GM23338 (cell line): ENCODE results near the gene SPATS2. TPM values are rescaled to one million over a fixed set of nuclear protein-coding genes. Genes with fewer than 3 reads are reported as not detected.

Experiments
- ATAC-seq: fragments of 200-7000 bp; cut with Tn5 transposase; 3 replicates; pipeline ENCODE4 v1.9.1; 2020
- DNase-seq: peaks from one replicate; pipeline ENCODE4 v3.0.0-alpha.2; 2015; ENCODE audit warnings: low spot score
- H2AFZ ChIP-seq: fragments of 200-600 bp; sonication (generic); 2 replicates; pipeline ENCODE4 v1.8.0; 2016; ENCODE audit warnings: antibody characterized with exemption, mild to moderate bottlenecking, moderate library complexity
- H3F3A ChIP-seq: fragments of 200-600 bp; sonication (generic); replicated peaks from 2 replicates; pipeline ENCODE4 v1.8.0; 2017; ENCODE audit warnings: antibody characterized with exemption, mixed run types, low read depth
- H3K27ac ChIP-seq: fragments of 200-600 bp; sonication (generic); 2 replicates; pipeline ENCODE4 v1.6.1; 2016; ENCODE audit warnings: low read depth
- H3K27me3 ChIP-seq: fragments of 200-600 bp; sonication (generic); 2 replicates; pipeline ENCODE4 v1.8.0; 2016; ENCODE audit warnings: mild to moderate bottlenecking, mixed run types, moderate library complexity; ENCODE audit not compliant: insufficient read depth
- H3K36me3 ChIP-seq: fragments of 200-600 bp; sonication (generic); 2 replicates; pipeline ENCODE4 v1.8.0; 2016; ENCODE audit warnings: mild to moderate bottlenecking; ENCODE audit not compliant: insufficient read depth
- H3K4me1 ChIP-seq: fragments of 200-600 bp; sonication (generic); 2 replicates; pipeline ENCODE4 v1.8.0; 2016; ENCODE audit warnings: mild to moderate bottlenecking, moderate library complexity; ENCODE audit not compliant: insufficient read depth
- H3K4me2 ChIP-seq: fragments of 200-600 bp; sonication (generic); 2 replicates; pipeline ENCODE4 v1.7.1; 2017; ENCODE audit warnings: mixed run types
- H3K4me3 ChIP-seq: fragments of 200-600 bp; sonication (generic); 2 replicates; pipeline ENCODE4 v1.6.1; 2016; ENCODE audit warnings: mixed run types
- H3K79me2 ChIP-seq: fragments of 200-600 bp; sonication (generic); replicated peaks from 2 replicates; pipeline ENCODE4 v1.8.0; 2017; ENCODE audit warnings: mild to moderate bottlenecking; ENCODE audit not compliant: insufficient read depth
- H3K9me2 ChIP-seq: fragments of 200-600 bp; sonication (generic); 2 replicates; pipeline ENCODE4 v1.8.0; 2017; ENCODE audit not compliant: insufficient read depth
- H4K20me1 ChIP-seq: fragments of 200-600 bp; sonication (generic); replicated peaks from 2 replicates; pipeline ENCODE4 v1.8.0; 2017; ENCODE audit warnings: mild to moderate bottlenecking; ENCODE audit not compliant: insufficient read depth
- H3K27ac Mint-ChIP-seq: 2 replicates; pipeline ENCODE4 v1.8.0; 2020; ENCODE audit warnings: inconsistent platforms, mild to moderate bottlenecking, moderate library complexity, mixed read lengths
- H3K27me3 Mint-ChIP-seq: 3 replicates; pipeline ENCODE4 v1.8.0; 2022; ENCODE audit warnings: low read depth, mild to moderate bottlenecking, moderate library complexity, mixed read lengths, inconsistent platforms; ENCODE audit not compliant: insufficient read depth, poor library complexity
- H3K36me3 Mint-ChIP-seq: 3 replicates; pipeline ENCODE4 v1.8.0; 2021; ENCODE audit warnings: low read depth, mild to moderate bottlenecking, inconsistent platforms, moderate library complexity, mixed read lengths
- H3K4me1 Mint-ChIP-seq: 3 replicates; pipeline ENCODE4 v1.8.0; 2020; ENCODE audit warnings: mild to moderate bottlenecking, inconsistent platforms, mixed read lengths
- H3K4me3 Mint-ChIP-seq: 3 replicates; pipeline ENCODE4 v1.8.0; 2021; ENCODE audit warnings: moderate library complexity, mild to moderate bottlenecking, inconsistent platforms, mixed read lengths
- H3K9me3 Mint-ChIP-seq: 3 replicates; pipeline ENCODE4 v1.8.0; 2020; ENCODE audit warnings: moderate library complexity, mild to moderate bottlenecking, inconsistent platforms, mixed read lengths
- CTCF ChIP-seq, 2 experiments: fragments of 200-600 bp in 1 of 2; sonication (generic) in 1 of 2; conservative IDR thresholded peaks; 2 replicates each; pipeline versions ENCODE4 v1.5.1 to v1.6.1; 2016 to 2017; ENCODE audit warnings: antibody characterized with exemption in 2 of 2, low read depth in 2 of 2, mild to moderate bottlenecking in 2 of 2, moderate library complexity in 1 of 2
- EZH2 ChIP-seq: fragments of 200-600 bp; sonication (generic); IDR thresholded peaks from one replicate; pipeline ENCODE4 v1.8.0; 2017; ENCODE audit warnings: antibody characterized with exemption, mild to moderate bottlenecking, low read depth; ENCODE audit not compliant: unreplicated experiment
- EZH2phosphoT487 ChIP-seq: fragments of 200-600 bp; sonication (generic); IDR thresholded peaks from one replicate; pipeline ENCODE4 v1.8.1; 2018; ENCODE audit warnings: antibody characterized with exemption; ENCODE audit not compliant: unreplicated experiment
- JUNB ChIP-seq: IDR thresholded peaks from one replicate; pipeline ENCODE4 v1.6.1; 2016; ENCODE audit warnings: antibody characterized with exemption; ENCODE audit not compliant: unreplicated experiment
- POLR2AphosphoS5 ChIP-seq: IDR thresholded peaks from 2 replicates; pipeline ENCODE4 v1.6.1; 2016; ENCODE audit warnings: antibody characterized with exemption, low read depth
- REST ChIP-seq: IDR thresholded peaks from one replicate; pipeline ENCODE4 v1.6.1; 2018; ENCODE audit warnings: antibody characterized with exemption; ENCODE audit not compliant: unreplicated experiment
- STAT1 ChIP-seq: IDR thresholded peaks from one replicate; pipeline ENCODE4 v1.6.1; 2016; ENCODE audit warnings: antibody characterized with exemption; ENCODE audit not compliant: unreplicated experiment
- ZNF114 ChIP-seq: fragments of 250-450 bp; sonication (Bioruptor Pico); IDR thresholded peaks from 2 replicates; pipeline ENCODE4 v1.5.0; 2020; ENCODE audit warnings: mild to moderate bottlenecking, moderate library complexity
- ZNF331 ChIP-seq: fragments of 250-450 bp; sonication (Bioruptor Pico); IDR thresholded peaks from 2 replicates; pipeline ENCODE4 v1.5.0; 2020; ENCODE audit warnings: low read depth, mild to moderate bottlenecking, moderate library complexity
- ZNF462 ChIP-seq: fragments of 250-450 bp; sonication (Bioruptor Pico); IDR thresholded peaks from 2 replicates; pipeline ENCODE4 v1.5.0; 2020; ENCODE audit warnings: mild to moderate bottlenecking, moderate library complexity
- polyA plus RNA-seq: library from polyadenylated mRNA; unstranded; fragments of >200 nt; fragmentation: Nextera tagmentation; extraction: Ambion mirVana; gene quantifications from 2 replicates; pipeline ENCODE4 v1.2.1, GENCODE V29; 2016
- total RNA-seq: library from RNA; depleted of rRNA; stranded (reverse); fragments of >200 nt; shearing (Covaris generic); gene quantifications from 2 replicates; pipeline ENCODE4 v1.2.3, GENCODE V29; 2014

The SPATS2 gene
- total and polyA plus RNA-seq, 2 experiments from 2014 or later, result 20.6 to 61.0 TPM

- no peak for TF ChIP-seq REST
- TF ChIP-seq EZH2phosphoT487, result no peak
Measured at GRCh38 chr12:49364989-49365388, 2.3 kb upstream of the SPATS2 start (continued).

- H3F3A ChIP-seq, result peaks cover 9% of the 10 kb centered on the region
- peaks cover 22% of the 10 kb centered on the region for H3K4me1 Mint-ChIP-seq
- no peaks in the 10 kb centered on the region for H3K9me2 ChIP-seq
- no peak for ATAC-seq
- H2AFZ ChIP-seq, result no peak overlapping the region
- H3K27ac ChIP-seq, result no peak overlapping the region
- H3K27me3 ChIP-seq, result peaks cover 19% of the 10 kb centered on the region
- no peaks in the 10 kb centered on the region for H3K36me3 ChIP-seq
- H3K4me3 Mint-ChIP-seq, result peak overlapping the region; percentile 88; the same call in 1 of the 3 replicates
- peaks cover 1% of the 10 kb centered on the region; the same call in 1 of the 3 replicates for H3K36me3 Mint-ChIP-seq
- no peak for DNase-seq
- no peak overlapping the region for H3K4me3 ChIP-seq
- peak overlapping the region; percentile 85; the same call in 1 of the 2 replicates for H3K4me2 ChIP-seq
- H3K27me3 Mint-ChIP-seq, result peaks cover 14% of the 10 kb centered on the region
- H3K79me2 ChIP-seq, result peaks cover 28% of the 10 kb centered on the region
- H3K9me3 Mint-ChIP-seq, result no peaks in the 10 kb centered on the region
- H4K20me1 ChIP-seq, result peaks cover 1% of the 10 kb centered on the region
- H3K27ac Mint-ChIP-seq, result no peak overlapping the region
- peaks cover 12% of the 10 kb centered on the region for H3K4me1 ChIP-seq
- TF ChIP-seq STAT1 (no peak), ZNF114 (no peak), REST (no peak), ZNF331 (CRISPR knock-in tag) (no peak), EZH2phosphoT487 (no peak), JUNB (no peak), CTCF (conservative IDR thresholded peaks at IDR 0.05; ENCODE audit: low read depth in 2 of 2) (no peak), ZNF462 (CRISPR knock-in tag) (no peak), POLR2AphosphoS5 (no peak), EZH2 (no peak)
Measured at GRCh38 chr12:49365542-49365941, 1.7 kb upstream of the SPATS2 start.
